Esophagus squamous epithelium (tissue), 4 donors: Measurements from ENCODE around the gene EML2.

ENCODE experiments used
- CTCF ChIP-seq, 6 experiments: fragments of 450-650 bp in 4 of 6; fragments of 200-600 bp in 2 of 6; sonication (generic) in 2 of 6; IDR thresholded peaks; one replicate each; pipeline ENCODE4 v1.5.1; 2016 to 2019; ENCODE audit warnings: antibody characterized with exemption in 6 of 6, mild to moderate bottlenecking in 4 of 6, moderate library complexity in 4 of 6
- POLR2A ChIP-seq, 4 donors: fragments of 450-650 bp; IDR thresholded peaks; one replicate each; pipeline ENCODE4 v1.6.1; 2017; ENCODE audit warnings: antibody characterized with exemption in 4 of 4, mild to moderate bottlenecking in 4 of 4, moderate library complexity in 3 of 4

GRCh38 chr19:45663800-45664199, 24.6 kb upstream of the EML2 start:
- no peak for TF ChIP-seq CTCF (IDR thresholded peaks at IDR 0.05)
- TF ChIP-seq POLR2A (IDR thresholded peaks at IDR 0.05), result no peak
